Parathyroid adenoma (tissue), 2 donors: ENCODE data around the gene FSIP1.

ENCODE experiments used
- H2AFZ ChIP-seq: fragments of 300-600 bp; sonication (generic); one replicate; pipeline ENCODE4 v1.7.0; 2017; ENCODE audit warnings: antibody characterized with exemption, mild to moderate bottlenecking
- H3K27ac ChIP-seq: fragments of 300-600 bp; sonication (generic); one replicate; pipeline ENCODE4 v1.7.0; 2017
- H3K27me3 ChIP-seq: fragments of 300-600 bp; sonication (generic); one replicate; pipeline ENCODE4 v1.7.0; 2017; ENCODE audit warnings: low read length; ENCODE audit not compliant: control insufficient read depth, insufficient read depth
- H3K36me3 ChIP-seq: fragments of 300-600 bp; sonication (generic); one replicate; pipeline ENCODE4 v1.7.0; 2017; ENCODE audit warnings: low read length; ENCODE audit not compliant: control insufficient read depth, insufficient read depth
- H3K4me1 ChIP-seq: fragments of 300-600 bp; sonication (generic); one replicate; pipeline ENCODE4 v1.7.0; 2017; ENCODE audit warnings: control low read depth
- H3K4me2 ChIP-seq: fragments of 300-600 bp; sonication (generic); one replicate; pipeline ENCODE4 v1.7.0; 2017; ENCODE audit warnings: low read length
- H3K4me3 ChIP-seq: fragments of 300-600 bp; sonication (generic); one replicate; pipeline ENCODE4 v1.7.0; 2017; ENCODE audit warnings: low read depth, low read length
- H3K79me2 ChIP-seq: fragments of 300-600 bp; sonication (generic); one replicate; pipeline ENCODE4 v1.7.0; 2017; ENCODE audit warnings: control low read depth
- H3K9ac ChIP-seq: fragments of 300-600 bp; sonication (generic); one replicate; pipeline ENCODE4 v1.7.0; 2017; ENCODE audit warnings: mild to moderate bottlenecking
- H3K9me3 ChIP-seq: fragments of 300-600 bp; sonication (generic); one replicate; pipeline ENCODE4 v1.7.0; 2017; ENCODE audit warnings: low read length; ENCODE audit not compliant: control insufficient read depth
- CTCF ChIP-seq: fragments of 300-600 bp; sonication (generic); IDR thresholded peaks from one replicate; pipeline ENCODE4 v1.7.0; 2017; ENCODE audit warnings: antibody characterized with exemption, mild to moderate bottlenecking
- donor health status: primary hyperparathyroidism.

The FSIP1 gene

GRCh38 chr15:39782441-39783138 is at the start of gene FSIP1:
Gene FSIP1, minus strand, starts transcription at chr15:39782841. Its CDS starts 6,317 bp downstream, at chr15:39776524.
- Histone ChIP-seq H3K4me2 (peak within 1 kb of the TSS; percentile 89), H3K9ac (no peak within 1 kb of the TSS), H3K27ac (peak within 1 kb of the TSS; percentile 75), H3K4me3 (peak within 1 kb of the TSS; percentile 89), H3K36me3 (no peaks in the 10 kb centered on the region), H3K79me2 (no peaks in the 10 kb centered on the region), H2AFZ (peak within 1 kb of the TSS; percentile 89), H3K9me3 (no peaks in the 10 kb centered on the region), H3K27me3 (no peaks in the 10 kb centered on the region), H3K4me1 (no peaks in the 10 kb centered on the region)
- no peak for TF ChIP-seq CTCF

GRCh38 chr15:39830166-39830565 is 47.5 kb upstream of the FSIP1 start:
- Histone ChIP-seq H3K4me2 (no peak overlapping the region), H3K79me2 (no peaks in the 10 kb centered on the region), H3K9me3 (no peaks in the 10 kb centered on the region), H2AFZ (no peak overlapping the region), H3K27ac (no peak overlapping the region), H3K4me1 (no peaks in the 10 kb centered on the region), H3K9ac (no peak overlapping the region), H3K36me3 (no peaks in the 10 kb centered on the region), H3K4me3 (no peak overlapping the region), H3K27me3 (no peaks in the 10 kb centered on the region)
- TF ChIP-seq CTCF: no peak

- TF ChIP-seq CTCF: no peak
- Histone ChIP-seq H3K27ac (no peak overlapping the region), H3K27me3 (no peaks in the 10 kb centered on the region), H3K4me1 (no peaks in the 10 kb centered on the region), H3K9ac (no peak overlapping the region), H2AFZ (no peak overlapping the region), H3K4me3 (no peak overlapping the region), H3K36me3 (no peaks in the 10 kb centered on the region), H3K79me2 (no peaks in the 10 kb centered on the region), H3K9me3 (no peaks in the 10 kb centered on the region), H3K4me2 (no peak overlapping the region)
Observed at GRCh38 chr15:39828374-39828931, 45.8 kb upstream of the FSIP1 start.

- TF ChIP-seq CTCF: no peak
- Histone ChIP-seq H3K27ac (no peak overlapping the region), H3K4me3 (no peak overlapping the region), H3K9me3 (no peaks in the 10 kb centered on the region), H2AFZ (no peak overlapping the region), H3K27me3 (no peaks in the 10 kb centered on the region), H3K9ac (no peak overlapping the region), H3K4me2 (no peak overlapping the region), H3K79me2 (no peaks in the 10 kb centered on the region), H3K4me1 (no peaks in the 10 kb centered on the region), H3K36me3 (no peaks in the 10 kb centered on the region)
Observed at GRCh38 chr15:39826975-39827374, 44.3 kb upstream of the FSIP1 start.

- Histone ChIP-seq H3K4me3 (no peak overlapping the region), H3K79me2 (no peaks in the 10 kb centered on the region), H3K4me2 (no peak overlapping the region), H3K36me3 (no peaks in the 10 kb centered on the region), H3K9me3 (no peaks in the 10 kb centered on the region), H3K27ac (no peak overlapping the region), H2AFZ (no peak overlapping the region), H3K4me1 (no peaks in the 10 kb centered on the region), H3K27me3 (no peaks in the 10 kb centered on the region), H3K9ac (no peak overlapping the region)
- no peak for TF ChIP-seq CTCF
Observed at GRCh38 chr15:39823634-39824033, 41.0 kb upstream of the FSIP1 start.
